Mesodermal cell (in vitro differentiated cells): ENCODE data around the gene TRIM6.
"Not testable (repeated sequence)": the region's sequence is repeated elsewhere in the genome, so short reads cannot be mapped to it uniquely, and the experiment has no call there.

Source experiments
- H3K27ac ChIP-seq: 2 replicates; pipeline ENCODE4 v1.7.0; 2013; ENCODE audit warnings: mild to moderate bottlenecking, low read depth, low read length, moderate library complexity; ENCODE audit not compliant: severe bottlenecking
- H3K36me3 ChIP-seq: 2 replicates; pipeline ENCODE4 v1.7.1; 2013; ENCODE audit warnings: mild to moderate bottlenecking, low read length, moderate library complexity; ENCODE audit not compliant: control insufficient read depth, insufficient read depth
- H3K4me1 ChIP-seq: one replicate; pipeline ENCODE4 v1.7.1; 2013; ENCODE audit warnings: mild to moderate bottlenecking, low read length; ENCODE audit not compliant: insufficient read depth, control insufficient read depth, poor library complexity, severe bottlenecking
- H3K4me3 ChIP-seq: 2 replicates; pipeline ENCODE4 v1.7.0; 2013; ENCODE audit warnings: low read length, control low read depth, mild to moderate bottlenecking; ENCODE audit not compliant: insufficient read depth, poor library complexity, severe bottlenecking; ENCODE audit errors: extremely low read depth
- H3K9me3 ChIP-seq: 2 replicates; pipeline ENCODE4 v1.7.1; 2013; ENCODE audit warnings: mild to moderate bottlenecking, low read length, moderate library complexity; ENCODE audit not compliant: control insufficient read depth
- WGBS, 2 experiments: methylation state at CpG; one replicate each; pipeline ENCODE4 v1.1.5; 2013; ENCODE audit warnings: missing lambda C conversion rate in 2 of 2; ENCODE audit not compliant: insufficient coverage in 2 of 2; 5-methylcytosine and 5-hydroxymethylcytosine counted together

TRIM6 gene

GRCh38 chr11:5625281-5625680 is 28.8 kb downstream of the TRIM6 start:
- Histone ChIP-seq H3K4me3 (no peak overlapping the region), H3K9me3 (no peaks in the 10 kb centered on the region), H3K36me3 (no peaks in the 10 kb centered on the region), H3K27ac (no peak overlapping the region), H3K4me1 (peaks cover 12% of the 10 kb centered on the region)
- WGBS, 2 experiments = 64 to 75% methylated on average over 3 to 4 of the region's 4 CpGs

- H3K36me3 ChIP-seq = no peaks in the 10 kb centered on the region
These were observed 29.8 kb downstream of the TRIM6 start for GRCh38 chr11:5626196-5626595.

GRCh38 chr11:5631417-5631816 is 35.0 kb downstream of the TRIM6 start:
- no peaks in the 10 kb centered on the region for H3K36me3 ChIP-seq
- 91 to 100% methylated on average over 2 of the region's 2 CpGs for WGBS, 2 experiments

More at GRCh38 chr11:5626196-5626595, 29.8 kb downstream of the TRIM6 start:
- Histone ChIP-seq H3K4me1 (peaks cover 2% of the 10 kb centered on the region), H3K27ac (no peak overlapping the region), H3K9me3 (no peaks in the 10 kb centered on the region), H3K4me3 (no peak overlapping the region)
- WGBS, 2 experiments = 89 to 100% methylated on average over 2 of the region's 5 CpGs

GRCh38 chr11:5631969-5632635 is 35.7 kb downstream of the TRIM6 start:
- no peaks in the 10 kb centered on the region for H3K4me1 ChIP-seq
- H3K9me3 ChIP-seq = no peaks in the 10 kb centered on the region
- no peak overlapping the region for H3K4me3 ChIP-seq
- no peaks in the 10 kb centered on the region for H3K36me3 ChIP-seq
- WGBS, 2 experiments = 90 to 92% methylated on average over 3 to 4 of the region's 5 CpGs
- H3K27ac ChIP-seq = no peak overlapping the region

More at GRCh38 chr11:5631417-5631816, 35.0 kb downstream of the TRIM6 start:
- H3K27ac ChIP-seq = no peak overlapping the region
- no peaks in the 10 kb centered on the region for H3K9me3 ChIP-seq
- no peak overlapping the region for H3K4me3 ChIP-seq
- no peaks in the 10 kb centered on the region for H3K4me1 ChIP-seq

DNA sequence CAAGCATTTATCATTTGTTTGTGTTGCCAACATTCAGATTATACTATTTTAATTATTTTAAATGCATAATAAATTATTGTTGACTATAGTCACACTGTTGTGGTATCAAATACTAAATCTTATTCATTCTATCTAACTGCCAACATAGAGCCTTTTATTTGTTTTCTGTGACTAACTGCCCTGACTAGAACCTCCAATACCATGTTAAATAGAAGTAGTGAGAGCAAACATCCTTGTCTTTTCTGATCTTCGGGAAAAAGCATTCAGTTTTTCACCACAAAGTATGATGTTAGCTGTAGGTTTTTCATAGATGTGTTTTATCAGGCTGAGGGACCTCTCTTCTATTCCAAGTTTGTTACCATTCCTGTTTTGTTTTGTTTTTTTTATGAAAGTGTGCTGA is 43.5 kb downstream of the TRIM6 start:
- H3K36me3 ChIP-seq = no peaks in the 10 kb centered on the region
- no peaks in the 10 kb centered on the region for H3K4me1 ChIP-seq
- H3K9me3 ChIP-seq = no peaks in the 10 kb centered on the region
- H3K27ac ChIP-seq = no peak overlapping the region
- WGBS, 2 experiments = 100% methylated on average over 1 of the region's 1 CpG; no CpG with 5 or more reads in 1 of the 2 experiments
- H3K4me3 ChIP-seq = no peak overlapping the region

GRCh38 chr11:5643585-5643984 is 47.1 kb downstream of the TRIM6 start:
- Histone ChIP-seq H3K4me3 (no peak overlapping the region), H3K9me3 (no peaks in the 10 kb centered on the region), H3K36me3 (no peaks in the 10 kb centered on the region), H3K27ac (no peak overlapping the region), H3K4me1 (no peaks in the 10 kb centered on the region)

GRCh38 chr11:5646139-5646538 is 49.7 kb downstream of the TRIM6 start:
- Histone ChIP-seq H3K9me3 (no peaks in the 10 kb centered on the region), H3K27ac (no peak overlapping the region), H3K4me1 (no peaks in the 10 kb centered on the region), H3K36me3 (no peaks in the 10 kb centered on the region), H3K4me3 (no peak overlapping the region)
- 83 to 89% methylated on average over 1 of the region's 3 CpGs for WGBS, 2 experiments

- WGBS, 2 experiments = 80% methylated on average over 1 of the region's 4 CpGs; no CpG with 5 or more reads in 1 of the 2 experiments
- Histone ChIP-seq H3K4me1 (no peaks in the 10 kb centered on the region), H3K27ac (no peak overlapping the region), H3K9me3 (no peaks in the 10 kb centered on the region), H3K36me3 (no peaks in the 10 kb centered on the region), H3K4me3 (no peak overlapping the region)
These were observed 59.0 kb downstream of the TRIM6 start for GRCh38 chr11:5655474-5655873.

GRCh38 chr11:5656956-5657355 is 60.5 kb downstream of the TRIM6 start:
- not testable (repeated sequence) for H3K9me3 ChIP-seq, H3K27ac ChIP-seq, H3K36me3 ChIP-seq, H3K4me3 ChIP-seq, H3K4me1 ChIP-seq
- 90% methylated on average over 2 of the region's 2 CpGs; no CpG with 5 or more reads in 1 of the 2 experiments for WGBS, 2 experiments

GRCh38 chr11:5658318-5658717 is 61.9 kb downstream of the TRIM6 start:
- H3K27ac ChIP-seq = no peak overlapping the region
- 95 to 96% methylated on average over 3 to 5 of the region's 5 CpGs for WGBS, 2 experiments
- H3K4me3 ChIP-seq = no peak overlapping the region
- peaks cover 3% of the 10 kb centered on the region for H3K36me3 ChIP-seq
- no peaks in the 10 kb centered on the region for H3K9me3 ChIP-seq
- no peaks in the 10 kb centered on the region for H3K4me1 ChIP-seq
